ENCODE results near the gene TTC23. TPM values are rescaled to one million over a fixed set of nuclear protein-coding genes. Genes with fewer than 3 reads are reported as not detected.

Gene TTC23
- total and polyA plus RNA-seq, 9 of the 15 experiments (the other 6 are each of a cell fraction or from before 2014, with no cell fraction given), result 0.41 to 4.5 (median 2.5) TPM

DNA sequence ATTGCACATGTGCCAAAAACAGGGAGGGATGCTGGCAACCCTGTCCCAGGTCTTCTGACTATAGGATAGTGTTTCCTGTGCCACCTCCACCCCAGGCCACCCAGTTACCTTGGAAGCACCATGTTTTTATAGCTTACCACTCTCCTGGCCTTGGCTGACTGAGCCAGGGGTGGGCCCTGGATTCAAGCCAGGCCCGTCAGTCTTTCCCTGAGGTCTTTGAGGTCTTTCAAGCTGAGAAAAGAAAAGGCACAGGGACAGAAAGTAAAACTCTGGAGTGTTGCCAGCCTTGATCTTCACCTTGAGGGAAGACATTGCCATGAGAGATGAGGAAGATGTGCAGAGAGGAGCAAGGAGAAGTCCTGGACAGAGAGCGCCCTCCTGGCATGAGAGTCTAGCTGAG lies 98.2 kb downstream of the TTC23 start:
- Histone ChIP-seq H3K4me1 (replicated peaks in 1 of 2; ENCODE audit: control insufficient read depth in 2 of 2, insufficient read depth in 2 of 2, low read length in 2 of 2) (no peaks in the 10 kb centered on the region; a peak in 2 of 5 replicates), H3K36me3 (ENCODE audit: control insufficient read depth, insufficient read depth, low read length) (no peaks in the 10 kb centered on the region), H3K79me2 (ENCODE audit: control insufficient read depth, insufficient read depth, low read length) (no peaks in the 10 kb centered on the region), H3K9me1 (ENCODE audit: control insufficient read depth, insufficient read depth, low read length) (no peaks in the 10 kb centered on the region), H3K9ac (ENCODE audit: insufficient read depth in 1 of 2, low read depth in 2 of 2, low read length in 2 of 2) (no peak overlapping the region), H3K27me3 (ENCODE audit: control insufficient read depth in 2 of 2, insufficient read depth in 2 of 2, low read length in 2 of 2) (peaks cover 0 to 6% of the 10 kb centered on the region in 2 experiments; a peak in 2 of 5 replicates), H2AFZ (ENCODE audit: low read depth, low read length) (no peak overlapping the region), H4K20me1 (replicated peaks; ENCODE audit: control insufficient read depth, insufficient read depth, low read length) (no peaks in the 10 kb centered on the region), H3K4me2 (ENCODE audit: insufficient read depth, low read length) (no peak overlapping the region), H3K27ac (ENCODE audit: extremely low read depth, low read depth, low read length) (no peak overlapping the region), H3K4me3 (no peak overlapping the region), H3K9me3 (replicated peaks; ENCODE audit: control insufficient read depth, insufficient read depth, low read depth, low read length) (no peaks in the 10 kb centered on the region)
- no TSS peak for BruUV-seq (replicated peaks)
- intact Hi-C loops (cut with micrococcal nuclease) (no loop called here), in situ Hi-C loops (cut with MboI) (no loop called here)
- ATAC-seq (no peak), FAIRE-seq (no peak), DNase-seq (ENCODE audit: extremely low read depth in 1 of 4, low spot score in 3 of 4) (no peak)
- POLR2A ChIA-PET, result no interaction called here
- CTCF ChIA-PET (ENCODE audit: low intra/inter-chr PET ratio), result no interaction called here
- TF ChIP-seq PHF21A (IDR thresholded peaks at IDR 0.05; ENCODE audit: borderline replicate concordance, low read depth) (no peak), DACH1 (IDR thresholded peaks at IDR 0.05; ENCODE audit: partially characterized antibody) (no peak), POLR2H (tag; IDR thresholded peaks at IDR 0.05; ENCODE audit: low read depth) (no peak), ADNP (tag; IDR thresholded peaks at IDR 0.05) (no peak), NRF1 (conservative IDR thresholded peaks at IDR 0.05 in 1 of 2, IDR thresholded peaks at IDR 0.05 in 1 of 2) (no peak), CAMTA2 (CRISPR knock-in tag; conservative IDR thresholded peaks at IDR 0.05) (no peak), CBX2 (IDR thresholded peaks at IDR 0.05; ENCODE audit: insufficient read depth, low read length, poor library complexity, severe bottlenecking) (no peak), NFXL1 (CRISPR knock-in tag; IDR thresholded peaks at IDR 0.05) (no peak), HOXB6 (CRISPR knock-in tag; IDR thresholded peaks at IDR 0.05; ENCODE audit: borderline replicate concordance) (no peak), SP1 (CRISPR knock-in tag; IDR thresholded peaks at IDR 0.05) (no peak)
- WGBS (ENCODE audit: insufficient coverage, low coverage, missing lambda C conversion rate), result 18% methylated on average over 2 of the region's 2 CpGs

Measured in K562 (cell line).